HEK293 (cell line): ENCODE results near the gene TMSB4X.

Source experiments
- HOXA7 ChIP-seq: sonication (generic); formaldehyde crosslinking; IDR thresholded peaks from 2 replicates; pipeline ENCODE4 v1.8.1; 2022; ENCODE audit warnings: missing genetic modification reagents, borderline replicate concordance
- SP3 ChIP-seq: fragments of 450-650 bp; formaldehyde crosslinking; IDR thresholded peaks from 2 replicates; pipeline ENCODE4 v1.5.1; 2016; ENCODE audit warnings: missing biosample characterization, missing genetic modification characterization
- ZFP41 ChIP-seq: fragments of 450-650 bp; formaldehyde crosslinking; IDR thresholded peaks from 2 replicates; pipeline ENCODE4 v1.5.1; 2016; ENCODE audit warnings: missing biosample characterization, missing genetic modification characterization, borderline replicate concordance
- TF ChIP-seq, protein P1 (sequence below): fragments of 450-650 bp; formaldehyde crosslinking; IDR thresholded peaks from 2 replicates; pipeline ENCODE4 v1.5.1; 2016; ENCODE audit warnings: missing biosample characterization, missing genetic modification characterization
- TF ChIP-seq, protein P2 (sequence below): fragments of 450-650 bp; formaldehyde crosslinking; IDR thresholded peaks from 2 replicates; pipeline ENCODE4 v1.5.1; 2016; ENCODE audit warnings: missing biosample characterization, missing genetic modification characterization
- TF ChIP-seq, protein P3 (sequence below): fragments of 450-650 bp; formaldehyde crosslinking; IDR thresholded peaks from 2 replicates; pipeline ENCODE4 v1.5.1; 2016; ENCODE audit warnings: missing biosample characterization, missing genetic modification characterization

- TF ChIP-seq, protein P1, sequence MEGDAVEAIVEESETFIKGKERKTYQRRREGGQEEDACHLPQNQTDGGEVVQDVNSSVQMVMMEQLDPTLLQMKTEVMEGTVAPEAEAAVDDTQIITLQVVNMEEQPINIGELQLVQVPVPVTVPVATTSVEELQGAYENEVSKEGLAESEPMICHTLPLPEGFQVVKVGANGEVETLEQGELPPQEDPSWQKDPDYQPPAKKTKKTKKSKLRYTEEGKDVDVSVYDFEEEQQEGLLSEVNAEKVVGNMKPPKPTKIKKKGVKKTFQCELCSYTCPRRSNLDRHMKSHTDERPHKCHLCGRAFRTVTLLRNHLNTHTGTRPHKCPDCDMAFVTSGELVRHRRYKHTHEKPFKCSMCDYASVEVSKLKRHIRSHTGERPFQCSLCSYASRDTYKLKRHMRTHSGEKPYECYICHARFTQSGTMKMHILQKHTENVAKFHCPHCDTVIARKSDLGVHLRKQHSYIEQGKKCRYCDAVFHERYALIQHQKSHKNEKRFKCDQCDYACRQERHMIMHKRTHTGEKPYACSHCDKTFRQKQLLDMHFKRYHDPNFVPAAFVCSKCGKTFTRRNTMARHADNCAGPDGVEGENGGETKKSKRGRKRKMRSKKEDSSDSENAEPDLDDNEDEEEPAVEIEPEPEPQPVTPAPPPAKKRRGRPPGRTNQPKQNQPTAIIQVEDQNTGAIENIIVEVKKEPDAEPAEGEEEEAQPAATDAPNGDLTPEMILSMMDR (tag by site-specific recombination): no peak
- no peak for TF ChIP-seq SP3 (tag by site-specific recombination)
- TF ChIP-seq, protein P2, sequence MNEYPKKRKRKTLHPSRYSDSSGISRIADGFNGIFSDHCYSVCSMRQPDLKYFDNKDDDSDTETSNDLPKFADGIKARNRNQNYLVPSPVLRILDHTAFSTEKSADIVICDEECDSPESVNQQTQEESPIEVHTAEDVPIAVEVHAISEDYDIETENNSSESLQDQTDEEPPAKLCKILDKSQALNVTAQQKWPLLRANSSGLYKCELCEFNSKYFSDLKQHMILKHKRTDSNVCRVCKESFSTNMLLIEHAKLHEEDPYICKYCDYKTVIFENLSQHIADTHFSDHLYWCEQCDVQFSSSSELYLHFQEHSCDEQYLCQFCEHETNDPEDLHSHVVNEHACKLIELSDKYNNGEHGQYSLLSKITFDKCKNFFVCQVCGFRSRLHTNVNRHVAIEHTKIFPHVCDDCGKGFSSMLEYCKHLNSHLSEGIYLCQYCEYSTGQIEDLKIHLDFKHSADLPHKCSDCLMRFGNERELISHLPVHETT (tag by site-specific recombination): no peak
- no peak for TF ChIP-seq ZFP41
- TF ChIP-seq, protein P3, sequence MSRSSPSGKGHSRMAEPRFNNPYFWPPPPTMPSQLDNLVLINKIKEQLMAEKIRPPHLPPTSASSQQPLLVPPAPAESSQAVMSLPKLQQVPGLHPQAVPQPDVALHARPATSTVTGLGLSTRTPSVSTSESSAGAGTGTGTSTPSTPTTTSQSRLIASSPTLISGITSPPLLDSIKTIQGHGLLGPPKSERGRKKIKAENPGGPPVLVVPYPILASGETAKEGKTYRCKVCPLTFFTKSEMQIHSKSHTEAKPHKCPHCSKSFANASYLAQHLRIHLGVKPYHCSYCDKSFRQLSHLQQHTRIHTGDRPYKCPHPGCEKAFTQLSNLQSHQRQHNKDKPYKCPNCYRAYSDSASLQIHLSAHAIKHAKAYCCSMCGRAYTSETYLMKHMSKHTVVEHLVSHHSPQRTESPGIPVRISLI (tag by site-specific recombination): no peak
- no peak for TF ChIP-seq HOXA7
Observed at GRCh38 chrX:13023979-13024378, 49.1 kb downstream of the TMSB4X start.
